ENCODE measurements around the gene PDE8B. TPM values are rescaled to one million over a fixed set of nuclear protein-coding genes. Genes with fewer than 3 reads are reported as not detected.

PDE8B gene
- total RNA-seq, 4 donors from 2014 or later: 0.79 to 2.7 (median 1.4) TPM; not detected in 1

- TF ChIP-seq CTCF (IDR thresholded peaks at IDR 0.05) (no peak), POLR2A (IDR thresholded peaks at IDR 0.05) (no peak)
- no peak for DNase-seq
- Histone ChIP-seq H3K9me3 (no peaks in the 10 kb centered on the region), H3K27ac (no peak overlapping the region), H3K27me3 (no peaks in the 10 kb centered on the region), H3K4me3 (no peak overlapping the region), H3K36me3 (no peaks in the 10 kb centered on the region), H3K4me1 (no peaks in the 10 kb centered on the region)
- intact Hi-C loops (cut with DNase I): no loop called here
- 93 to 95% methylated on average over 8 to 9 of the region's 10 CpGs for WGBS, 2 donors
These were observed 196.7 kb downstream of the PDE8B start for GRCh38 chr5:77407152-77407551.

- intact Hi-C loops (cut with DNase I): no loop called here
- no peaks in the 10 kb centered on the region for H3K27me3 ChIP-seq
- no peak overlapping the region for H3K27ac ChIP-seq
These were observed 199.6 kb downstream of the PDE8B start for GRCh38 chr5:77409870-77410621.

GRCh38 chr5:77413049-77413448 is 202.6 kb downstream of the PDE8B start:
- Histone ChIP-seq H3K4me1 (no peaks in the 10 kb centered on the region), H3K36me3 (no peaks in the 10 kb centered on the region), H3K4me3 (no peak overlapping the region), H3K27ac (no peak overlapping the region), H3K9me3 (no peaks in the 10 kb centered on the region), H3K27me3 (no peaks in the 10 kb centered on the region)
- 91 to 94% methylated on average over 5 to 7 of the region's 7 CpGs for WGBS, 2 donors
- intact Hi-C loops (cut with DNase I): no loop called here
- no peak for DNase-seq
- no peak for TF ChIP-seq CTCF (IDR thresholded peaks at IDR 0.05)
- no peak for TF ChIP-seq POLR2A (IDR thresholded peaks at IDR 0.05)

More at GRCh38 chr5:77409870-77410621, 199.6 kb downstream of the PDE8B start:
- Histone ChIP-seq H3K4me3 (no peak overlapping the region), H3K9me3 (no peaks in the 10 kb centered on the region), H3K4me1 (no peaks in the 10 kb centered on the region), H3K36me3 (no peaks in the 10 kb centered on the region)
- WGBS, 2 donors: 76 to 80% methylated on average over 6 to 8 of the region's 10 CpGs
- TF ChIP-seq POLR2A (IDR thresholded peaks at IDR 0.05) (no peak), CTCF (IDR thresholded peaks at IDR 0.05) (no peak)
- no peak for DNase-seq

- no peak overlapping the region for H3K27ac ChIP-seq
- intact Hi-C loops (cut with DNase I): no loop called here
- no peaks in the 10 kb centered on the region for H3K27me3 ChIP-seq
- no peaks in the 10 kb centered on the region for H3K36me3 ChIP-seq
- no peak overlapping the region for H3K4me3 ChIP-seq
- no peak for DNase-seq
- H3K4me1 ChIP-seq: no peaks in the 10 kb centered on the region
- H3K9me3 ChIP-seq: no peaks in the 10 kb centered on the region
- no peak for TF ChIP-seq CTCF (IDR thresholded peaks at IDR 0.05)
- no peak for TF ChIP-seq POLR2A (IDR thresholded peaks at IDR 0.05)
- WGBS, 2 donors: 65 to 90% methylated on average over 2 to 4 of the region's 5 CpGs
These were observed 207.7 kb downstream of the PDE8B start for GRCh38 chr5:77418162-77418561.

- no peaks in the 10 kb centered on the region for H3K9me3 ChIP-seq
- no peak overlapping the region for H3K27ac ChIP-seq
- no peak for DNase-seq
- TF ChIP-seq CTCF (IDR thresholded peaks at IDR 0.05) (no peak), POLR2A (IDR thresholded peaks at IDR 0.05) (no peak)
- H3K4me3 ChIP-seq: no peak overlapping the region
- no peaks in the 10 kb centered on the region for H3K36me3 ChIP-seq
- 65 to 67% methylated on average over 13 of the region's 13 CpGs for WGBS, 2 donors
- no peaks in the 10 kb centered on the region for H3K4me1 ChIP-seq
- intact Hi-C loops (cut with DNase I): no loop called here
- no peaks in the 10 kb centered on the region for H3K27me3 ChIP-seq
These were observed 208.4 kb downstream of the PDE8B start for GRCh38 chr5:77418601-77419581.

Measured in esophagus squamous epithelium (tissue), 5 donors.